GM12892 (cell line): ENCODE data around the gene OR9A2.

Experiments
- DNase-seq: peaks from one replicate; pipeline ENCODE4 v3.0.0; 2011; ENCODE audit not compliant: insufficient read length
- FAIRE-seq: peaks from 2 replicates; lab custom pipeline; 2011; peaks lifted over from hg19 to GRCh38; lab: Jason Lieb, UNC
- POLR2A ChIP-seq: IDR thresholded peaks from 2 replicates; pipeline ENCODE4 v1.6.1; 2011; ENCODE audit warnings: low read depth, low read length, control low read depth
- POLR2AphosphoS5 ChIP-seq: IDR thresholded peaks from 2 replicates; pipeline ENCODE4 v1.6.1; 2011; ENCODE audit warnings: low read depth, low read length, control low read depth
- TAF1 ChIP-seq: IDR thresholded peaks from 2 replicates; pipeline ENCODE4 v1.6.1; 2011; ENCODE audit warnings: low read depth, mild to moderate bottlenecking, control low read depth, low read length, borderline replicate concordance

The OR9A2 gene

GRCh38 chr7:143016996-143017395 is 9.9 kb downstream of the OR9A2 start:
- FAIRE-seq (no peak), DNase-seq (no peak)
- TF ChIP-seq POLR2AphosphoS5 (no peak), POLR2A (no peak), TAF1 (no peak)

GRCh38 chr7:143015926-143016490 is 10.9 kb downstream of the OR9A2 start:
- DNase-seq (no peak), FAIRE-seq (no peak)
- TF ChIP-seq POLR2AphosphoS5 = no peak
- no peak for TF ChIP-seq TAF1
- TF ChIP-seq POLR2A = no peak

DNA sequence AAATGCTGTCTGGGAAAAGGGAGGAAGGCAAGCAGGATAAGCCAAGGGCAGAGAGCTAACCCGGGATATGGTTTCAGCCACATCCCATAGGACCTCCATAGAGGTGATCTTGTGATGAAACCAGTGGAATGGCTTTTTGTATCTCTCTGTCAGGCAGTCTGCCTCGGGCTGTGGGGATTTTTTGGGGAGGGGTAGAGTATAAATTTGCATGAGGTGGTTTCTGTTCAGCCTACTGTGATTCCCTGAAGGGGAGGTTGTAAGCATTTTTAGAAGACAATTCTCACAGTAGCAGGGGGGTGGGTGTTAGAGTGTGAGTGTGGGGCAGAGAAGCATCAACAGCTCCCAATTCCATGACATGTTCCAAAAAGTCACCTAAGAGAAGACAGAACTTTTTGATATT is 11.8 kb downstream of the OR9A2 start:
- no peak for FAIRE-seq
- no peak for DNase-seq
- no peak for TF ChIP-seq TAF1
- no peak for TF ChIP-seq POLR2AphosphoS5
- no peak for TF ChIP-seq POLR2A

- FAIRE-seq = no peak
- no peak for DNase-seq
- no peak for TF ChIP-seq TAF1
- TF ChIP-seq POLR2AphosphoS5 = no peak
- TF ChIP-seq POLR2A = no peak
Observed at GRCh38 chr7:143013893-143014292, 13.0 kb downstream of the OR9A2 start.

- DNase-seq (no peak), FAIRE-seq (no peak)
- TF ChIP-seq POLR2AphosphoS5 = no peak
- TF ChIP-seq TAF1 = no peak
- TF ChIP-seq POLR2A = no peak
Observed at GRCh38 chr7:143013473-143013872, 13.5 kb downstream of the OR9A2 start.

- DNase-seq (no peak), FAIRE-seq (no peak)
- TF ChIP-seq POLR2AphosphoS5 (no peak), TAF1 (no peak), POLR2A (no peak)
Observed at GRCh38 chr7:143012409-143012808, 14.5 kb downstream of the OR9A2 start.

DNA sequence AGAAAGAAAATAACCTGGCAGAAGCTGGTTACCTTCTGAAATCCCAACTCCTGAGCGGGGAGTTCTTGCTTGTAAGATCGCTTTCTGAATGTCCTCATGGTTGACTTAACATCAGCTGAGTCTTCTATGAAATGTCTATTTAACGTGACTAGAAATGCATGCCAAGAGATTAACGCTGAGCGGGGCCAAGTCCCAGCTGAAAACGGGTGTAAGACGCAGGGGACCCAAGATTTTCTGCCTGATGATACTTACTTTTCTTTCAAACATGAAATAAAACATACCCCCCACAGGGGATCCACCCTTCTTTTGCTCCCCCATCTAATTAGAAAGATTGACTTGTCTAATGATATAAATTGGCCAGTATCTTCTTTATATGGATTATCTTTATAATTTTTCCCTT is 14.9 kb downstream of the OR9A2 start:
- FAIRE-seq = no peak

GRCh38 chr7:143008007-143008901 is 18.7 kb downstream of the OR9A2 start:
- no peak for TF ChIP-seq POLR2A
- TF ChIP-seq TAF1 = no peak
- no peak for TF ChIP-seq POLR2AphosphoS5
- DNase-seq (peak; percentile 19), FAIRE-seq (peak; percentile 91)

More for the DNA sequence above, 14.9 kb downstream of the OR9A2 start:
- no peak for TF ChIP-seq POLR2A
- no peak for TF ChIP-seq TAF1
- TF ChIP-seq POLR2AphosphoS5 = no peak
- DNase-seq = no peak

GRCh38 chr7:143005632-143006260 is 21.2 kb downstream of the OR9A2 start:
- no peak for DNase-seq
- FAIRE-seq = no peak
- TF ChIP-seq POLR2A = no peak
- TF ChIP-seq POLR2AphosphoS5 = no peak
- TF ChIP-seq TAF1 = no peak

- TF ChIP-seq POLR2A = no peak
- TF ChIP-seq POLR2AphosphoS5 = no peak
- no peak for TF ChIP-seq TAF1
- peak; percentile 19 for DNase-seq
- peak; percentile 85 for FAIRE-seq
Observed at GRCh38 chr7:143003393-143004051, 23.4 kb downstream of the OR9A2 start.

DNA sequence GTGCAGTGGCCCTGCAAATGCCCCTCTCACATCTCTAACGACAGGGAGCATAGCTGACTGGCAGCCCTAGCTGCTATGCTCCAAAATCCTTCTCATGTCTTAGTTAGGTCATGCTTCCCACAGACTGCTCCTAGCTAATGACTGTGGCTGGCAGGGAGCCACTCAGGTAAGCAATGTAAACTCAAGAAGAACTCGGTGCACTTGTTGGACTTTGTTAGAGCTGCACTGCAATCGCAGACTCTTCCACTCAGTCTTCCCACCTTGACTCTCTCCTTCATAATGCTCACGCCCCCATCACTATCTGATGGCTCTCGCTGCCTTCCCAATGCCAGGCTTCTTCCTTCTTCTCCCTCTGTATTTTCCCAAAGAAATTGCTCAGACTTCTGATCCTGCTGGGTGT is 24.0 kb downstream of the OR9A2 start:
- TF ChIP-seq POLR2AphosphoS5 = no peak
- TF ChIP-seq POLR2A = no peak
- DNase-seq (no peak), FAIRE-seq (no peak)

GRCh38 chr7:143002106-143002505 is 24.8 kb downstream of the OR9A2 start:
- TF ChIP-seq TAF1 (no peak), POLR2A (no peak), POLR2AphosphoS5 (no peak)
- DNase-seq = no peak
- FAIRE-seq = no peak
